ENCODE results near the gene ASS1. TPM values are rescaled to one million over a fixed set of nuclear protein-coding genes. Genes with fewer than 3 reads are reported as not detected.

ASS1 gene
- total RNA-seq, 1 experiment from 2014 or later = 26.2 TPM

DNA sequence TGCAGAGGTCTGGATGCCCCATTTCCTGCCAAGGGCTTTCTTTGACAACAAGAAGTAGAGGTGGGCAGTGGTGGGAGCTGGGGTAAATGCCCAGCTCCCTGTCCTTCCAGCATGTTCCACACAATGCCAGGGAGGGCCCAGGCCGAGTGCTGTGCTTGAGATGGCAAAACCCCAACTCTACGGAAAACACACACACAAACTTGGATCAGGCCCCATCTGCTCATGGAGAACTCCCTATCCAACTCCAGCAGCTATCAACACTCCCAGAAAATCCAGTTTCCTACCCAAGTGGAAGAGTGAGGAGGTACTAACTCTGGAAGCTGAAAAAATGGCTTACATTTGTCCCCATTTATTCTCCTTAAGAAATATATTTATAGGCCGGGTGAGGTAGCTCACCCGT, 73.5 kb downstream of the ASS1 start:
- intact Hi-C loops (cut with micrococcal nuclease; ENCODE audit: unreplicated experiment) = no loop called here
- POLR2A ChIA-PET = interaction anchor here (0.6 kb wide), 1 partner anchor 54 kb away, joined by 11 read pairs; no protein-coding TSS in a partner anchor

GRCh38 chr9:130518943-130519799, 74.4 kb downstream of the ASS1 start:
- no peaks in the 10 kb centered on the region for H3K27me3 ChIP-seq (ENCODE audit: control insufficient read depth, insufficient read depth, low read length)
- H3K4me3 ChIP-seq (ENCODE audit: low read depth in 2 of 2, low read length in 2 of 2) = no peak overlapping the region
- no TSS peak for BruUV-seq (replicated peaks)
- ATAC-seq (no peak), DNase-seq (ENCODE audit: low read depth, low spot score) (no peak)
- intact Hi-C loops (cut with micrococcal nuclease; ENCODE audit: unreplicated experiment) = no loop called here
- CTCF ChIA-PET = no interaction called here
- POLR2A ChIA-PET = no interaction called here
- no peaks in the 10 kb centered on the region for H3K4me1 ChIP-seq (ENCODE audit: control insufficient read depth, insufficient read depth, low read length)
- H3K27ac ChIP-seq (ENCODE audit: low read length) = no peak overlapping the region
- TF ChIP-seq POLR2AphosphoS5 (IDR thresholded peaks at IDR 0.05; ENCODE audit: low read depth, low read length) = no peak
- TF ChIP-seq, protein P1, sequence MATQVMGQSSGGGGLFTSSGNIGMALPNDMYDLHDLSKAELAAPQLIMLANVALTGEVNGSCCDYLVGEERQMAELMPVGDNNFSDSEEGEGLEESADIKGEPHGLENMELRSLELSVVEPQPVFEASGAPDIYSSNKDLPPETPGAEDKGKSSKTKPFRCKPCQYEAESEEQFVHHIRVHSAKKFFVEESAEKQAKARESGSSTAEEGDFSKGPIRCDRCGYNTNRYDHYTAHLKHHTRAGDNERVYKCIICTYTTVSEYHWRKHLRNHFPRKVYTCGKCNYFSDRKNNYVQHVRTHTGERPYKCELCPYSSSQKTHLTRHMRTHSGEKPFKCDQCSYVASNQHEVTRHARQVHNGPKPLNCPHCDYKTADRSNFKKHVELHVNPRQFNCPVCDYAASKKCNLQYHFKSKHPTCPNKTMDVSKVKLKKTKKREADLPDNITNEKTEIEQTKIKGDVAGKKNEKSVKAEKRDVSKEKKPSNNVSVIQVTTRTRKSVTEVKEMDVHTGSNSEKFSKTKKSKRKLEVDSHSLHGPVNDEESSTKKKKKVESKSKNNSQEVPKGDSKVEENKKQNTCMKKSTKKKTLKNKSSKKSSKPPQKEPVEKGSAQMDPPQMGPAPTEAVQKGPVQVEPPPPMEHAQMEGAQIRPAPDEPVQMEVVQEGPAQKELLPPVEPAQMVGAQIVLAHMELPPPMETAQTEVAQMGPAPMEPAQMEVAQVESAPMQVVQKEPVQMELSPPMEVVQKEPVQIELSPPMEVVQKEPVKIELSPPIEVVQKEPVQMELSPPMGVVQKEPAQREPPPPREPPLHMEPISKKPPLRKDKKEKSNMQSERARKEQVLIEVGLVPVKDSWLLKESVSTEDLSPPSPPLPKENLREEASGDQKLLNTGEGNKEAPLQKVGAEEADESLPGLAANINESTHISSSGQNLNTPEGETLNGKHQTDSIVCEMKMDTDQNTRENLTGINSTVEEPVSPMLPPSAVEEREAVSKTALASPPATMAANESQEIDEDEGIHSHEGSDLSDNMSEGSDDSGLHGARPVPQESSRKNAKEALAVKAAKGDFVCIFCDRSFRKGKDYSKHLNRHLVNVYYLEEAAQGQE (IDR thresholded peaks at IDR 0.05; ENCODE audit: insufficient read depth in 1 of 2, low read depth in 2 of 2, low read length in 1 of 2) = no peak
- no peak for TF ChIP-seq SIN3A (IDR thresholded peaks at IDR 0.05; ENCODE audit: borderline replicate concordance, insufficient read depth, low read depth, low read length)
- no peak for TF ChIP-seq CTCF (IDR thresholded peaks at IDR 0.05)
- no peaks in the 10 kb centered on the region for H3K36me3 ChIP-seq (ENCODE audit: control insufficient read depth, insufficient read depth, low read length)
- in situ Hi-C loops (cut with HindIII; ENCODE audit: low pct_unique_long_range_greater_than_20kb, low sequenced_read_pairs) = no loop called here
- no peaks in the 10 kb centered on the region for H3K9me3 ChIP-seq (ENCODE audit: control insufficient read depth, insufficient read depth, low read depth, low read length)

More for the DNA sequence above, 73.5 kb downstream of the ASS1 start:
- no peaks in the 10 kb centered on the region for H3K36me3 ChIP-seq (ENCODE audit: control insufficient read depth, insufficient read depth, low read length)
- in situ Hi-C loops (cut with HindIII; ENCODE audit: low pct_unique_long_range_greater_than_20kb, low sequenced_read_pairs) = no loop called here
- CTCF ChIA-PET = interaction anchor here (0.6 kb wide), 1 partner anchor 17 kb away, joined by 3 read pairs; no protein-coding TSS in a partner anchor
- H3K4me3 ChIP-seq (ENCODE audit: low read depth in 2 of 2, low read length in 2 of 2) = no peak overlapping the region
- no peaks in the 10 kb centered on the region for H3K9me3 ChIP-seq (ENCODE audit: control insufficient read depth, insufficient read depth, low read depth, low read length)
- H3K4me1 ChIP-seq (ENCODE audit: control insufficient read depth, insufficient read depth, low read length) = no peaks in the 10 kb centered on the region
- TF ChIP-seq CTCF (IDR thresholded peaks at IDR 0.05) (no peak), SIN3A (IDR thresholded peaks at IDR 0.05; ENCODE audit: borderline replicate concordance, insufficient read depth, low read depth, low read length) (no peak), POLR2AphosphoS5 (IDR thresholded peaks at IDR 0.05; ENCODE audit: low read depth, low read length) (no peak)
- TF ChIP-seq, protein P1 (IDR thresholded peaks at IDR 0.05; ENCODE audit: insufficient read depth in 1 of 2, low read depth in 2 of 2, low read length in 1 of 2) = no peak
- no peaks in the 10 kb centered on the region for H3K27me3 ChIP-seq (ENCODE audit: control insufficient read depth, insufficient read depth, low read length)
- ATAC-seq (no peak), DNase-seq (ENCODE audit: low read depth, low spot score) (no peak)
- no peak overlapping the region for H3K27ac ChIP-seq (ENCODE audit: low read length)
- no TSS peak for BruUV-seq (replicated peaks)
